AG04450 (cell line): Measurements from ENCODE around the gene GNL2. TPM values are rescaled to one million over a fixed set of nuclear protein-coding genes. Genes with fewer than 3 reads are reported as not detected.
"Not testable (repeated sequence)": the region's sequence is repeated elsewhere in the genome, so short reads cannot be mapped to it uniquely, and the experiment has no call there.

Experiments
- CTCF ChIA-PET: fragments of 300-600, 350-600 bp; formaldehyde crosslinking; extraction: SDS; loops from one replicate; lab custom pipeline; 2022; ENCODE audit warnings: antibody characterized with exemption, inconsistent platforms; lab: Charles Lee
- POLR2A ChIA-PET: fragments of 350-600 bp; formaldehyde crosslinking; extraction: SDS; loops from one replicate; lab custom pipeline; 2021; ENCODE audit warnings: antibody characterized with exemption, inconsistent platforms; lab: Yijun Ruan, JAX
- DNase-seq: peaks from one replicate; pipeline ENCODE4 v3.0.0-alpha.2; 2011; ENCODE audit warnings: low read depth, low spot score
- H3K27ac ChIP-seq: one replicate; pipeline ENCODE4 v1.5.1; 2012; ENCODE audit warnings: low read depth, low read length, control low read depth
- H3K27me3 ChIP-seq: one replicate; pipeline ENCODE4 v1.6.0; 2012; ENCODE audit warnings: low read length; ENCODE audit not compliant: control insufficient read depth, insufficient read depth
- H3K4me3 ChIP-seq: 2 replicates; pipeline ENCODE4 v1.5.1; 2011; ENCODE audit warnings: mild to moderate bottlenecking, low read depth, low read length, control low read depth
- H3K9me3 ChIP-seq: 2 replicates; pipeline ENCODE4 v1.5.1; 2012; ENCODE audit warnings: low read length; ENCODE audit not compliant: control insufficient read depth, insufficient read depth
- CTCF ChIP-seq: IDR thresholded peaks from 2 replicates; pipeline ENCODE4 v1.5.1; 2011; ENCODE audit warnings: low read depth, low read length, control low read depth, inconsistent platforms
- polyA plus RNA-seq: library from polyadenylated mRNA; depleted of rRNA; stranded (reverse); fragments of >200 nt; gene quantifications from 2 replicates; pipeline ENCODE4 v1.2.3, GENCODE V29; 2011

The GNL2 gene
- polyA plus RNA-seq, 1 experiment, result 64.7 TPM

- Histone ChIP-seq H3K27me3 (no peaks in the 10 kb centered on the region), H3K9me3 (no peaks in the 10 kb centered on the region), H3K4me3 (peak overlapping the region; percentile 87), H3K27ac (no peak overlapping the region)
- POLR2A ChIA-PET, result interaction anchor here (0.6 to 1.0 kb wide), 2 partner anchors 39 to 255 kb away, joined by 6 to 7 read pairs; partner anchors contain the start of genes MEAF6 and YRDC
- no peak for DNase-seq
- TF ChIP-seq CTCF, result no peak
- CTCF ChIA-PET, result interaction anchor here (0.8 kb wide), 1 partner anchor 50 kb away, joined by 3 read pairs; no protein-coding TSS in a partner anchor
These were observed 42.2 kb downstream of the GNL2 start for GRCh38 chr1:37553598-37553926.

- ChIA-PET CTCF (interaction anchor here (3.4 kb wide), 1 partner anchor 35 kb away, joined by 22 read pairs; the partner anchor contains the start of gene MEAF6), POLR2A (no interaction called here)
- Histone ChIP-seq H3K4me3 (no peak overlapping the region), H3K9me3 (no peaks in the 10 kb centered on the region), H3K27ac (no peak overlapping the region), H3K27me3 (no peaks in the 10 kb centered on the region)
- no peak for TF ChIP-seq CTCF
- DNase-seq, result no peak
These were observed 46.4 kb downstream of the GNL2 start for GRCh38 chr1:37549341-37549740.

GRCh38 chr1:37545019-37545418 lies 50.7 kb downstream of the GNL2 start:
- H3K9me3 ChIP-seq, result no peaks in the 10 kb centered on the region
- CTCF ChIA-PET, result no interaction called here
- no peak for TF ChIP-seq CTCF
- H3K27ac ChIP-seq, result no peak overlapping the region
- no peak overlapping the region for H3K4me3 ChIP-seq
- H3K27me3 ChIP-seq, result no peaks in the 10 kb centered on the region
- no peak for DNase-seq
- POLR2A ChIA-PET, result interaction anchor here (0.7 to 0.8 kb wide), 2 partner anchors 9 to 162 kb away, joined by 3 to 5 read pairs; partner anchors contain the start of gene SNIP1

GRCh38 chr1:37544530-37544929 lies 51.2 kb downstream of the GNL2 start:
- H3K27me3 ChIP-seq, result no peaks in the 10 kb centered on the region
- no peak overlapping the region for H3K4me3 ChIP-seq
- H3K9me3 ChIP-seq, result no peaks in the 10 kb centered on the region
- DNase-seq, result no peak
- no peak overlapping the region for H3K27ac ChIP-seq
- no peak for TF ChIP-seq CTCF
- POLR2A ChIA-PET, result interaction anchor here (0.7 to 0.8 kb wide), 3 partner anchors 10 to 1450 kb away, joined by 3 to 5 read pairs (median 3); partner anchors contain the start of gene SNIP1
- CTCF ChIA-PET, result no interaction called here

GRCh38 chr1:37540036-37540785 lies 55.5 kb downstream of the GNL2 start:
- TF ChIP-seq CTCF, result no peak
- Histone ChIP-seq H3K9me3 (no peaks in the 10 kb centered on the region), H3K4me3 (no peak overlapping the region), H3K27me3 (no peaks in the 10 kb centered on the region), H3K27ac (no peak overlapping the region)
- CTCF ChIA-PET, result interaction anchor here (2.0 kb wide), 1 partner anchor 26 kb away, joined by 5 read pairs; the partner anchor contains the start of gene MEAF6
- no peak for DNase-seq
- POLR2A ChIA-PET, result no interaction called here

- H3K4me3 ChIP-seq, DNase-seq, H3K9me3 ChIP-seq, H3K27ac ChIP-seq, POLR2A ChIA-PET, H3K27me3 ChIP-seq: not testable (repeated sequence)
- CTCF ChIA-PET, result interaction anchor here (2.0 kb wide), 1 partner anchor 25 kb away, joined by 5 read pairs; the partner anchor contains the start of gene MEAF6
These were observed 56.6 kb downstream of the GNL2 start for GRCh38 chr1:37539154-37539553.
